ENCODE data around the gene TECPR1.

TECPR1 gene

GRCh38 chr7:98241674-98242241 is 10.3 kb downstream of the TECPR1 start:
- TF ChIP-seq TAF1 (IDR thresholded peaks at IDR 0.05; ENCODE audit: low read depth) (no peak), TEAD4 (IDR thresholded peaks at IDR 0.05) (no peak), ZBTB7A (IDR thresholded peaks at IDR 0.05; ENCODE audit: low read depth) (no peak), CREB1 (IDR thresholded peaks at IDR 0.05; ENCODE audit: low read depth) (no peak), CEBPB (IDR thresholded peaks at IDR 0.05) (no peak), YY1 (IDR thresholded peaks at IDR 0.05; ENCODE audit: low read depth) (no peak), EGR1 (IDR thresholded peaks at IDR 0.05) (no peak), RAD21 (IDR thresholded peaks at IDR 0.05; ENCODE audit: low read depth) (no peak), NFIC (IDR thresholded peaks at IDR 0.05) (no peak), USF1 (IDR thresholded peaks at IDR 0.05) (no peak), TCF12 (IDR thresholded peaks at IDR 0.05; ENCODE audit: low read depth) (no peak), EP300 (IDR thresholded peaks at IDR 0.05; ENCODE audit: borderline replicate concordance) (no peak), FOXM1 (IDR thresholded peaks at IDR 0.05; ENCODE audit: borderline replicate concordance, low read depth) (no peak)
- TF ChIP-seq, protein P1, sequence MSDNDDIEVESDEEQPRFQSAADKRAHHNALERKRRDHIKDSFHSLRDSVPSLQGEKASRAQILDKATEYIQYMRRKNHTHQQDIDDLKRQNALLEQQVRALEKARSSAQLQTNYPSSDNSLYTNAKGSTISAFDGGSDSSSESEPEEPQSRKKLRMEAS (IDR thresholded peaks at IDR 0.05), result no peak
- TF ChIP-seq, protein P2, sequence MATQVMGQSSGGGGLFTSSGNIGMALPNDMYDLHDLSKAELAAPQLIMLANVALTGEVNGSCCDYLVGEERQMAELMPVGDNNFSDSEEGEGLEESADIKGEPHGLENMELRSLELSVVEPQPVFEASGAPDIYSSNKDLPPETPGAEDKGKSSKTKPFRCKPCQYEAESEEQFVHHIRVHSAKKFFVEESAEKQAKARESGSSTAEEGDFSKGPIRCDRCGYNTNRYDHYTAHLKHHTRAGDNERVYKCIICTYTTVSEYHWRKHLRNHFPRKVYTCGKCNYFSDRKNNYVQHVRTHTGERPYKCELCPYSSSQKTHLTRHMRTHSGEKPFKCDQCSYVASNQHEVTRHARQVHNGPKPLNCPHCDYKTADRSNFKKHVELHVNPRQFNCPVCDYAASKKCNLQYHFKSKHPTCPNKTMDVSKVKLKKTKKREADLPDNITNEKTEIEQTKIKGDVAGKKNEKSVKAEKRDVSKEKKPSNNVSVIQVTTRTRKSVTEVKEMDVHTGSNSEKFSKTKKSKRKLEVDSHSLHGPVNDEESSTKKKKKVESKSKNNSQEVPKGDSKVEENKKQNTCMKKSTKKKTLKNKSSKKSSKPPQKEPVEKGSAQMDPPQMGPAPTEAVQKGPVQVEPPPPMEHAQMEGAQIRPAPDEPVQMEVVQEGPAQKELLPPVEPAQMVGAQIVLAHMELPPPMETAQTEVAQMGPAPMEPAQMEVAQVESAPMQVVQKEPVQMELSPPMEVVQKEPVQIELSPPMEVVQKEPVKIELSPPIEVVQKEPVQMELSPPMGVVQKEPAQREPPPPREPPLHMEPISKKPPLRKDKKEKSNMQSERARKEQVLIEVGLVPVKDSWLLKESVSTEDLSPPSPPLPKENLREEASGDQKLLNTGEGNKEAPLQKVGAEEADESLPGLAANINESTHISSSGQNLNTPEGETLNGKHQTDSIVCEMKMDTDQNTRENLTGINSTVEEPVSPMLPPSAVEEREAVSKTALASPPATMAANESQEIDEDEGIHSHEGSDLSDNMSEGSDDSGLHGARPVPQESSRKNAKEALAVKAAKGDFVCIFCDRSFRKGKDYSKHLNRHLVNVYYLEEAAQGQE (IDR thresholded peaks at IDR 0.05; ENCODE audit: low read depth), result no peak

DNA sequence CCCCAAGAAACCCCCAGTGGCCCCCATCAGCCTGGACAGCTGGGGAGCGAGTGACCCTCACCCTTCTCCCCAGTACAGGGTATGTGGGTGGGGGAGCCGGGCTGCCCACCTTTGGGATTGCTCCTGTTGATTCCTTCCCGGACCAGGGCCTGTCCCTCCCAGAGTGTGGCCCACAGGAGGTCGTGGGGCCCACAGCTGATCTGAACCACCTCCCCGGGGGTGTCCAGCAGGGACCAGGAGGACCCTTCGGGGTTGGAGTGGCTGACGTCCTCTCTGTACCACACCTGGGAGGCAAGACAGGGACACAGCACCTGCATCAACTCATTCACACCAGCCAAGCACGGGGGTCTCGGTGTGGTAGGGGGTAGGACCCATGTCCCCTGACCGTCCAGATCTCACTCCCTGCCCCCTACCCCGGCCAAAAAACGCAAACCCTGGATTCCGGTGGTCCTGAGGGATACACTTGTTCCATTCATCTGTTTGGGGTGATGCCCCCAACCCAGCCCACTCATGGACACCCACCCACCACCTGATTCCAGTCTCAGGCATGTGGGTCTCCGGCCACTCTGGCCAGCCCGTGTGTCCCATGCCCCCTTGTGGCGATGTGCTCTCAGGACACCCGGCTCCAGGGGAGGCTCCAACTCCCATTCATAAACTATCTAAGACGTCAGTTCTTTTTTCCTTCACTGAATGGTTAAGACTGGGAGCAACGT is 10.9 kb downstream of the TECPR1 start:
- TF ChIP-seq RAD21 (IDR thresholded peaks at IDR 0.05; ENCODE audit: low read depth), result peak; percentile 78
- TF ChIP-seq TEAD4 (IDR thresholded peaks at IDR 0.05), result no peak

- TF ChIP-seq CEBPB (IDR thresholded peaks at IDR 0.05) (no peak), TEAD4 (IDR thresholded peaks at IDR 0.05) (no peak), RAD21 (IDR thresholded peaks at IDR 0.05; ENCODE audit: low read depth) (no peak), ZBTB7A (IDR thresholded peaks at IDR 0.05; ENCODE audit: low read depth) (no peak), FOXM1 (IDR thresholded peaks at IDR 0.05; ENCODE audit: borderline replicate concordance, low read depth) (no peak), CREB1 (IDR thresholded peaks at IDR 0.05; ENCODE audit: low read depth) (no peak), NFIC (IDR thresholded peaks at IDR 0.05) (no peak), EP300 (IDR thresholded peaks at IDR 0.05; ENCODE audit: borderline replicate concordance) (no peak), YY1 (IDR thresholded peaks at IDR 0.05; ENCODE audit: low read depth) (no peak), TAF1 (IDR thresholded peaks at IDR 0.05; ENCODE audit: low read depth) (no peak), EGR1 (IDR thresholded peaks at IDR 0.05) (no peak), TCF12 (IDR thresholded peaks at IDR 0.05; ENCODE audit: low read depth) (no peak)
- TF ChIP-seq, protein P1 (IDR thresholded peaks at IDR 0.05), result no peak
- TF ChIP-seq, protein P2 (IDR thresholded peaks at IDR 0.05; ENCODE audit: low read depth), result no peak
These were observed 13.1 kb downstream of the TECPR1 start for GRCh38 chr7:98238976-98239375.

DNA sequence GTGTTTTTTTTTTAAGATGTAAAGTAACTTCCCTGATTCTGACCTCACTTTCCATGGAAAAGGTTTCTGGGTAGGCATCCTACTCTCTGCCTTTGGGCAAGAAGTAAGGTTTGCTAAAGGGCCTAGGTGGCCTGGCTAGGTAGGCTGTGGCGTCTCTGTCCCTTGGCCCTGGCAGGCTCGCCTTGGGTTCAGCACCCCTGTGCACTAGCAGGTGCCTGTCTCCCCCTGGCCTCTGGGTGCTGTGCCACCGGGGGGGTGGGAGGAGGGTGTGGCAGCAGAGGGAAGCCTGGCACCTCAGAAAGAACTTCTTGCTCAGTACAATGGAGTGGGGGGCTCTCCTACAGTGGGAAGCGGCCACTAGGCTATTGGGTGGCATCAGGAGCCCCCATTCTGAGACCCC is 14.0 kb downstream of the TECPR1 start:
- TF ChIP-seq ZBTB7A (IDR thresholded peaks at IDR 0.05; ENCODE audit: low read depth) (no peak), RAD21 (IDR thresholded peaks at IDR 0.05; ENCODE audit: low read depth) (no peak), USF1 (IDR thresholded peaks at IDR 0.05) (no peak), NFIC (IDR thresholded peaks at IDR 0.05) (no peak), TCF12 (IDR thresholded peaks at IDR 0.05; ENCODE audit: low read depth) (no peak), TEAD4 (IDR thresholded peaks at IDR 0.05) (no peak), CEBPB (IDR thresholded peaks at IDR 0.05) (no peak), CREB1 (IDR thresholded peaks at IDR 0.05; ENCODE audit: low read depth) (no peak), FOXM1 (IDR thresholded peaks at IDR 0.05; ENCODE audit: borderline replicate concordance, low read depth) (no peak), EP300 (IDR thresholded peaks at IDR 0.05; ENCODE audit: borderline replicate concordance) (no peak), EGR1 (IDR thresholded peaks at IDR 0.05) (no peak), YY1 (IDR thresholded peaks at IDR 0.05; ENCODE audit: low read depth) (no peak), TAF1 (IDR thresholded peaks at IDR 0.05; ENCODE audit: low read depth) (no peak)
- TF ChIP-seq, protein P1 (IDR thresholded peaks at IDR 0.05), result no peak
- TF ChIP-seq, protein P2 (IDR thresholded peaks at IDR 0.05; ENCODE audit: low read depth), result no peak

Measured in Ishikawa (cell line).